ENCODE data around the gene ZNF423. TPM values are rescaled to one million over a fixed set of nuclear protein-coding genes. Genes with fewer than 3 reads are reported as not detected.

Gene ZNF423
- total and polyA plus RNA-seq, 7 donors: 0.69 to 19.7 (median 3.6) TPM

- intact Hi-C loops (cut with DNase I): no loop called here
- no peak for DNase-seq
- no peak overlapping the region for H3K4me3 ChIP-seq
- H3K4me1 ChIP-seq: no peaks in the 10 kb centered on the region
- 52 to 77% methylated on average over 8 of the region's 8 CpGs for whole genome bisulfite sequencing, 2 donors
- H3K27me3 ChIP-seq: no peaks in the 10 kb centered on the region
- no peak overlapping the region for H3K27ac ChIP-seq
- TF ChIP-seq POLR2A (IDR thresholded peaks at IDR 0.05) (no peak), POLR2AphosphoS5 (IDR thresholded peaks at IDR 0.05) (no peak), EP300 (IDR thresholded peaks at IDR 0.05) (no peak)
- TF ChIP-seq, protein P1, sequence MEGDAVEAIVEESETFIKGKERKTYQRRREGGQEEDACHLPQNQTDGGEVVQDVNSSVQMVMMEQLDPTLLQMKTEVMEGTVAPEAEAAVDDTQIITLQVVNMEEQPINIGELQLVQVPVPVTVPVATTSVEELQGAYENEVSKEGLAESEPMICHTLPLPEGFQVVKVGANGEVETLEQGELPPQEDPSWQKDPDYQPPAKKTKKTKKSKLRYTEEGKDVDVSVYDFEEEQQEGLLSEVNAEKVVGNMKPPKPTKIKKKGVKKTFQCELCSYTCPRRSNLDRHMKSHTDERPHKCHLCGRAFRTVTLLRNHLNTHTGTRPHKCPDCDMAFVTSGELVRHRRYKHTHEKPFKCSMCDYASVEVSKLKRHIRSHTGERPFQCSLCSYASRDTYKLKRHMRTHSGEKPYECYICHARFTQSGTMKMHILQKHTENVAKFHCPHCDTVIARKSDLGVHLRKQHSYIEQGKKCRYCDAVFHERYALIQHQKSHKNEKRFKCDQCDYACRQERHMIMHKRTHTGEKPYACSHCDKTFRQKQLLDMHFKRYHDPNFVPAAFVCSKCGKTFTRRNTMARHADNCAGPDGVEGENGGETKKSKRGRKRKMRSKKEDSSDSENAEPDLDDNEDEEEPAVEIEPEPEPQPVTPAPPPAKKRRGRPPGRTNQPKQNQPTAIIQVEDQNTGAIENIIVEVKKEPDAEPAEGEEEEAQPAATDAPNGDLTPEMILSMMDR (IDR thresholded peaks at IDR 0.05): no peak
- no peaks in the 10 kb centered on the region for H3K36me3 ChIP-seq
- H3K9me3 ChIP-seq: no peaks in the 10 kb centered on the region
Measured at GRCh38 chr16:49687476-49688002, 168.4 kb downstream of the ZNF423 start.

- Histone ChIP-seq H3K27me3 (no peaks in the 10 kb centered on the region), H3K4me3 (no peak overlapping the region), H3K36me3 (no peaks in the 10 kb centered on the region), H3K27ac (no peak overlapping the region), H3K4me1 (no peaks in the 10 kb centered on the region), H3K9me3 (no peaks in the 10 kb centered on the region)
- intact Hi-C loops (cut with DNase I): no loop called here
- WGBS, 2 donors: 86 to 93% methylated on average over 10 of the region's 10 CpGs
- no peak for DNase-seq
- TF ChIP-seq POLR2A (IDR thresholded peaks at IDR 0.05): no peak
- TF ChIP-seq, protein P1 (IDR thresholded peaks at IDR 0.05): no peak
- no peak for TF ChIP-seq EP300 (IDR thresholded peaks at IDR 0.05)
- TF ChIP-seq POLR2AphosphoS5 (IDR thresholded peaks at IDR 0.05): no peak
Measured at GRCh38 chr16:49684696-49685095, 171.2 kb downstream of the ZNF423 start.

GRCh38 chr16:49682577-49683165 lies 173.2 kb downstream of the ZNF423 start:
- Histone ChIP-seq H3K9me3 (no peaks in the 10 kb centered on the region), H3K36me3 (no peaks in the 10 kb centered on the region), H3K27me3 (no peaks in the 10 kb centered on the region), H3K4me1 (no peaks in the 10 kb centered on the region), H3K4me3 (no peak overlapping the region), H3K27ac (no peak overlapping the region)
- no peak for DNase-seq
- intact Hi-C loops (cut with DNase I): no loop called here
- WGBS, 2 donors: 90 to 95% methylated on average over 16 of the region's 16 CpGs
- no peak for TF ChIP-seq EP300 (IDR thresholded peaks at IDR 0.05)
- no peak for TF ChIP-seq POLR2AphosphoS5 (IDR thresholded peaks at IDR 0.05)
- no peak for TF ChIP-seq POLR2A (IDR thresholded peaks at IDR 0.05)
- TF ChIP-seq, protein P1 (IDR thresholded peaks at IDR 0.05): no peak

DNA sequence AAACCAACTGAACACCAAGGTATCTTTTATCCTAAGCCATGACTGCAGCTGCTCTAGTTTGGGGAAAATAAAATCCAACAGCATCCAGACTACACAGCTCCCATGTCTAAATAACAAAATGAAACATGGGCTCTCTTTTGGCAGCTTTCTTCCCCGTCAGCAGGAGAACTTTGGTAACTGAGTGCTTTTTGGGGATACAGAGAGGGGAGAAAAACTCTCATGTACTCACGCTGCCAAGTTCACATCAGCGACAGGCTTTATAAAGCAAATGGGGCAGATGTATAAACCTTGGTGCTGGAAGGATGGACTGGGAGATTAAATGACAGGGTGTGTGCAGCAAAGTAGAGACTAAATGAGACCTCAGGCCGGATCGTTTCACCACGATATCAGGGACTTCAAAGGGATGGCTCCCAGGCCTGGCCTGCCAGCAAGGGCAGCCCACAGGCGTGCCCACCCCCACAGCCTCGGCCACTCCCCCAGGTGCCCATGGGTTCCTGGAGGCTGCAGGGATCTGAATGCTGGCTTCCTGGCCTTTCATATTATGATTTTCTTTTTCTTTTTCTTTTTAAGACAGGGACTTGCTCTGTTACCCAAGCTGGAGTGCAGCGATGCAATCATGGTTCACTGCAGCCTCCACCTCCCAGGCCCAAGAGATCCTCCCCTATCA lies 174.6 kb downstream of the ZNF423 start:
- no peak for DNase-seq
- TF ChIP-seq POLR2AphosphoS5 (IDR thresholded peaks at IDR 0.05) (no peak), POLR2A (IDR thresholded peaks at IDR 0.05) (no peak), EP300 (IDR thresholded peaks at IDR 0.05) (no peak)
- TF ChIP-seq, protein P1 (IDR thresholded peaks at IDR 0.05): no peak
- Histone ChIP-seq H3K27ac (no peak overlapping the region), H3K4me1 (no peaks in the 10 kb centered on the region), H3K36me3 (no peaks in the 10 kb centered on the region), H3K4me3 (no peak overlapping the region), H3K27me3 (no peaks in the 10 kb centered on the region), H3K9me3 (no peaks in the 10 kb centered on the region)
- WGBS, 2 donors: 71 to 89% methylated on average over 9 of the region's 9 CpGs
- intact Hi-C loops (cut with DNase I): no loop called here
